ENCODE measurements around the gene ATG9B. TPM values are rescaled to one million over a fixed set of nuclear protein-coding genes. Genes with fewer than 3 reads are reported as not detected.

ATG9B gene
- total and polyA plus RNA-seq, 2 donors (not counting 1 experiment from before 2014, with no cell fraction given): 5.1 to 7.2 TPM

DNA sequence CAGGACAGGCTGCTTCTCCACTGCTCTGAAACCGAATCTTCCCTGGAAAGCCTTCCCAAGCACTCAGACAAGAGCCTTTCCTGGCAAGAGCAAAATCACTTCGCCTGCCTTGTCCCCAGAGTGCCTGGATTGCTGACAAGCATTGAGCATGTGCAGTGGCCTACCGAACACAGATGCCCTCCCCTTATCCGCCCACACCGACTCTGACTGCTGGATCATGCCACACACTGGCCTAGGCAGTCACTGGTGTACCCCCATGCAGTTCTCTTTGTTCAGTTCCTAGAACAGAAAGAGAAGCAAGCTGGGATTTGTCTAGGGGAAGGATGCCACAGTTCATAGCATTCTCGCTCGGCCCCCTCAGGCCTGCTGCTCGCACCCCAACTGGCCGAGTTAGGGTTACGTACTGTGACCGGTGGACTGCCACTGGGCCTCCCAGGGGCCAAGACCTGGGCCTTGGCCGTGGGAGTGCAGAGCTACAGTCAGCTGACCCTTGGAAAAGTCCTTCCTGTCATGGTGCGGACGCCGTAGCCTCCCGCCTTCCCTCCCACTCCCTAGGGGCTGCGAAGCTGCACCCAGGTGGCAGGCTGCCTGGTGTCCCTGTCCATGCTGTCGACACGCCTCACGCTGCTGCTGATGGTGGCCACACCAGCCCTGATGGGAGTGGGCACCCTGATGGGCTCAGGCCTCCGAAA, 10.9 kb upstream of the ATG9B start:
- intact Hi-C loops (cut with micrococcal nuclease): no loop called here
- 95% methylated on average over 19 of the region's 21 CpGs for whole genome bisulfite sequencing (ENCODE audit: insufficient coverage)
- no peaks in the 10 kb centered on the region for H3K27me3 ChIP-seq (replicated peaks in 1 of 4; ENCODE audit: control extremely low read depth in 1 of 4, control insufficient read depth in 3 of 4, insufficient read depth in 4 of 4, low read length in 3 of 4)
- H4K20me1 ChIP-seq (ENCODE audit: control insufficient read depth, insufficient read depth, low read length, poor library complexity, severe bottlenecking): no peaks in the 10 kb centered on the region
- ATAC-seq (ENCODE audit: low read depth): no peak
- no peaks in the 10 kb centered on the region for H3K9me3 ChIP-seq (ENCODE audit: control extremely low read depth in 1 of 3, control insufficient read depth in 2 of 3, insufficient read depth in 1 of 3, low read length in 2 of 3)
- ChIA-PET CTCF (no interaction called here), POLR2A (no interaction called here)
- Mint-ChIP-seq H3K4me1 (no peaks in the 10 kb centered on the region), H3K4me3 (no peak overlapping the region), H3K9me3 (ENCODE audit: insufficient read depth) (no peaks in the 10 kb centered on the region), H3K27me3 (no peaks in the 10 kb centered on the region), H3K27ac (no peak overlapping the region)
- no peak overlapping the region for H3K9ac ChIP-seq (ENCODE audit: low read length)
- H3K4me2 ChIP-seq (replicated peaks; ENCODE audit: low read depth, low read length, poor library complexity, severe bottlenecking): no peak overlapping the region
- H3K36me3 ChIP-seq (replicated peaks in 1 of 2; ENCODE audit: control extremely low read depth in 1 of 2, control insufficient read depth in 1 of 2, extremely low read depth in 1 of 2, insufficient read depth in 2 of 2, low read length in 1 of 2): peaks cover 0 to 23% of the 10 kb centered on the region in 2 experiments
- no peak for DNase-seq
- H3K4me1 ChIP-seq (ENCODE audit: control insufficient read depth in 2 of 2, insufficient read depth in 2 of 2, low read length in 2 of 2): no peaks in the 10 kb centered on the region
- TF ChIP-seq EZH2 (IDR thresholded peaks at IDR 0.05; ENCODE audit: borderline replicate concordance, insufficient read depth, low read depth, low read length, poor library complexity, severe bottlenecking): no peak
- TF ChIP-seq, protein P1, sequence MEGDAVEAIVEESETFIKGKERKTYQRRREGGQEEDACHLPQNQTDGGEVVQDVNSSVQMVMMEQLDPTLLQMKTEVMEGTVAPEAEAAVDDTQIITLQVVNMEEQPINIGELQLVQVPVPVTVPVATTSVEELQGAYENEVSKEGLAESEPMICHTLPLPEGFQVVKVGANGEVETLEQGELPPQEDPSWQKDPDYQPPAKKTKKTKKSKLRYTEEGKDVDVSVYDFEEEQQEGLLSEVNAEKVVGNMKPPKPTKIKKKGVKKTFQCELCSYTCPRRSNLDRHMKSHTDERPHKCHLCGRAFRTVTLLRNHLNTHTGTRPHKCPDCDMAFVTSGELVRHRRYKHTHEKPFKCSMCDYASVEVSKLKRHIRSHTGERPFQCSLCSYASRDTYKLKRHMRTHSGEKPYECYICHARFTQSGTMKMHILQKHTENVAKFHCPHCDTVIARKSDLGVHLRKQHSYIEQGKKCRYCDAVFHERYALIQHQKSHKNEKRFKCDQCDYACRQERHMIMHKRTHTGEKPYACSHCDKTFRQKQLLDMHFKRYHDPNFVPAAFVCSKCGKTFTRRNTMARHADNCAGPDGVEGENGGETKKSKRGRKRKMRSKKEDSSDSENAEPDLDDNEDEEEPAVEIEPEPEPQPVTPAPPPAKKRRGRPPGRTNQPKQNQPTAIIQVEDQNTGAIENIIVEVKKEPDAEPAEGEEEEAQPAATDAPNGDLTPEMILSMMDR (IDR thresholded peaks at IDR 0.05): no peak
- H3K4me3 ChIP-seq (ENCODE audit: control extremely low read depth in 1 of 5, extremely low read depth in 1 of 5, insufficient read depth in 1 of 5, low read depth in 2 of 5, low read length in 4 of 5): no peak overlapping the region
- no peak overlapping the region for H3K27ac ChIP-seq (ENCODE audit: low read length in 2 of 2)
- no peak overlapping the region for H2AFZ ChIP-seq (ENCODE audit: insufficient read depth, low read depth, low read length, poor library complexity, severe bottlenecking)
- peaks cover 3% of the 10 kb centered on the region for H3K79me2 ChIP-seq (ENCODE audit: control insufficient read depth, insufficient read depth, low read length)

DNA sequence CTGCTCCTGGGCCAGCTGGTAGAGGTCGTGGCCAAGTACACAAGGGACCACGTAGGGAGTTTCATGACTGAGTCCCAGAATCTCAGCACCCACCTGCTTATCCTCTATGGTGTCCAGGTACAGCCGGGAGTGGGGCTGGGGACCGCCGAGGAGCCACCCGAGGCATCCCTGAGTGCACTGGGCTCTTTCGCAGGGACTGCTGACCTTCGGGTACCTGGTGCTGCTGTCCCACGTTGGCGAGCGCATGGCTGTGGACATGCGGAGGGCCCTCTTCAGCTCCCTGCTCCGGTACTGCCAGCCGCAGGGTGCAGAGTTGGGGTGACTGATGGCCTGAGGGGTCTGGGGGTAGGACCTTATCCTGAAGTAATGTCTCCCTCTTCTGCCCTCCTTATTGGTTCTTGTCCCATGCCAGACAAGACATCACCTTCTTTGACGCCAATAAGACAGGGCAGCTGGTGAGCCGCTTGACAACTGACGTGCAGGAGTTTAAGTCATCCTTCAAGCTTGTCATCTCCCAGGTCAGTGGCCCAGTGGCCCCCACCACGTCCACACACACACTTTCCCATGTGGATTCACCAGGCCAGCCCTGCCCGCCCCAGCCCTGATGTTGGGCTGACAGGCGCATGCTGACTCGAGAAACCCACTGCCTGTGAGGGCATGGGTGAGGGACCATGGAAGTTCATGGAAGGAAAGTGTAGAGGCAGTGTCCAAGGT, 10.2 kb upstream of the ATG9B start:
- no peak overlapping the region for H3K27ac ChIP-seq (ENCODE audit: low read length in 2 of 2)
- H3K4me3 ChIP-seq (ENCODE audit: control extremely low read depth in 1 of 5, extremely low read depth in 1 of 5, insufficient read depth in 1 of 5, low read depth in 2 of 5, low read length in 4 of 5): no peak overlapping the region
- H3K4me1 ChIP-seq (ENCODE audit: control insufficient read depth in 2 of 2, insufficient read depth in 2 of 2, low read length in 2 of 2): no peaks in the 10 kb centered on the region
- no peak overlapping the region for H3K9ac ChIP-seq (ENCODE audit: low read length)
- H2AFZ ChIP-seq (ENCODE audit: insufficient read depth, low read depth, low read length, poor library complexity, severe bottlenecking): no peak overlapping the region
- no peaks in the 10 kb centered on the region for H4K20me1 ChIP-seq (ENCODE audit: control insufficient read depth, insufficient read depth, low read length, poor library complexity, severe bottlenecking)
- H3K79me2 ChIP-seq (ENCODE audit: control insufficient read depth, insufficient read depth, low read length): peaks cover 6% of the 10 kb centered on the region
- Mint-ChIP-seq H3K4me1 (peaks cover 4% of the 10 kb centered on the region), H3K4me3 (no peak overlapping the region), H3K27me3 (no peaks in the 10 kb centered on the region), H3K9me3 (ENCODE audit: insufficient read depth) (no peaks in the 10 kb centered on the region), H3K27ac (no peak overlapping the region)
- ATAC-seq (ENCODE audit: low read depth): no peak
- H3K27me3 ChIP-seq (replicated peaks in 1 of 4; ENCODE audit: control extremely low read depth in 1 of 4, control insufficient read depth in 3 of 4, insufficient read depth in 4 of 4, low read length in 3 of 4): no peaks in the 10 kb centered on the region
- ChIA-PET CTCF (no interaction called here), POLR2A (no interaction called here)
- TF ChIP-seq, protein P1 (IDR thresholded peaks at IDR 0.05): no peak
- no peak for TF ChIP-seq EZH2 (IDR thresholded peaks at IDR 0.05; ENCODE audit: borderline replicate concordance, insufficient read depth, low read depth, low read length, poor library complexity, severe bottlenecking)
- no peaks in the 10 kb centered on the region for H3K9me3 ChIP-seq (ENCODE audit: control extremely low read depth in 1 of 3, control insufficient read depth in 2 of 3, insufficient read depth in 1 of 3, low read length in 2 of 3)
- no peak for DNase-seq
- WGBS (ENCODE audit: insufficient coverage): 99% methylated on average over 15 of the region's 21 CpGs
- peaks cover 0 to 23% of the 10 kb centered on the region in 2 experiments for H3K36me3 ChIP-seq (replicated peaks in 1 of 2; ENCODE audit: control extremely low read depth in 1 of 2, control insufficient read depth in 1 of 2, extremely low read depth in 1 of 2, insufficient read depth in 2 of 2, low read length in 1 of 2)
- intact Hi-C loops (cut with micrococcal nuclease): no loop called here
- H3K4me2 ChIP-seq (replicated peaks; ENCODE audit: low read depth, low read length, poor library complexity, severe bottlenecking): no peak overlapping the region
